ENCODE measurements around the gene NR2F1.

- TF ChIP-seq EZH2 (IDR thresholded peaks at IDR 0.05) = no peak
- TF ChIP-seq POLR2AphosphoS5 (IDR thresholded peaks at IDR 0.05; ENCODE audit: borderline replicate concordance, low read depth, low read length) = no peak
- no peak for TF ChIP-seq FOXP2 (optimal IDR thresholded peaks at IDR 0.05; ENCODE audit: control extremely low read depth, extremely low read length, insufficient read depth)
Measured at GRCh38 chr5:93569300-93570160, 13.5 kb upstream of the NR2F1 start.
